GM18507 (cell line): ENCODE data around the gene HOXC10.
A peak's percentile ranks its signal among the peaks of the same experiment; 100 is the strongest.

ENCODE experiments used
- DNase-seq: peaks from one replicate; pipeline ENCODE4 v3.0.0; 2011; ENCODE audit warnings: low read depth; ENCODE audit not compliant: insufficient read length; ENCODE audit errors: extremely low spot score
- FAIRE-seq: peaks from 2 replicates; lab custom pipeline; 2011; peaks lifted over from hg19 to GRCh38; lab: Jason Lieb, UNC

The HOXC10 gene

DNA sequence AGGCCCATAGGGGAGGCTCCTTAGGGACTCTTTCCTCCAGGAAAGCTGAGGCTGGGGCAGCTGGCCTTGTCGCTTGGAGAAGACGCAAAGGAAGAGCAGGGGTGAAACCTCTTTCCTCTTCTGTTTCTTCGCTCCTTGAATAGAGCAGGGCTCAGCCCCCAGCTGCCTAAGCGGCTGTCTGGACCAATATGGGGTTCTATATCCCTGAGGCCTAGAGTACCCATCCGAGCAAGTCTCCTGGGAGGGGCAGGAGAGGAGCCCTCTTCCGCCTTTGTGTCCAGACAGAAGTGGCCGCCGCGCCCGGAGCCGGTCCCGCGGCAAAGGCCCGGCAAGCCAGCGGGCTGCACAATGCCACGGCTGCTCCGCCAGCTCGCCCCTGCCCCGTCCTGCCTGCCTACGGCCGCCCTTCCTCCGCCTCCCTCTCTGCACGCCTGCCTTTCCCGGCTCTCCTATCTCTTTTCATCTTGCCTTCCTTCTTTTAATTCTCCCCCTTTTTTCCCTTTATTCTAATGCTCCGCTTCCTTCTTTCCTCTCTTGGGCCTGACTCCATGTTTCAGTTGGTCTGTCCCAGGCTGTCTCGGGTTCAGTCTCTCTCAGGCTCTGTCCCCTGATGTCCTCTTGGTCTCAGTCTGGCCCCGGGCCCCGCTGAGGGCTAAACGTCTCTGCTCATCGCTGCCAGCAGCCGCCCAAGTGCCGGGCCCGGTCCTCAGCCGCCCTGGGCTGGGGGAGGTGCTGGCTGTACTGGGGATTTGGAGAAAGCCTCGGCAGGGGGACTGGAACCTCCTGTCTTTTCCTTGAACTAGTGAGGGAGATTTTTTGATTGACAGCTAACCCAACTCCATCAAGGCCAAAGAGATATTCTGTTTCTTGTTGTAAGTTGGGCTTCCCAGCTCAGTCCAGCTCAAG is 12.5 kb downstream of the HOXC10 start:
- DNase-seq (no peak), FAIRE-seq (no peak)

GRCh38 chr12:53998110-53998899 is 13.4 kb downstream of the HOXC10 start:
- DNase-seq (no peak), FAIRE-seq (no peak)

GRCh38 chr12:53998900-53999236 is 13.9 kb downstream of the HOXC10 start:
- DNase-seq (no peak), FAIRE-seq (no peak)

DNA sequence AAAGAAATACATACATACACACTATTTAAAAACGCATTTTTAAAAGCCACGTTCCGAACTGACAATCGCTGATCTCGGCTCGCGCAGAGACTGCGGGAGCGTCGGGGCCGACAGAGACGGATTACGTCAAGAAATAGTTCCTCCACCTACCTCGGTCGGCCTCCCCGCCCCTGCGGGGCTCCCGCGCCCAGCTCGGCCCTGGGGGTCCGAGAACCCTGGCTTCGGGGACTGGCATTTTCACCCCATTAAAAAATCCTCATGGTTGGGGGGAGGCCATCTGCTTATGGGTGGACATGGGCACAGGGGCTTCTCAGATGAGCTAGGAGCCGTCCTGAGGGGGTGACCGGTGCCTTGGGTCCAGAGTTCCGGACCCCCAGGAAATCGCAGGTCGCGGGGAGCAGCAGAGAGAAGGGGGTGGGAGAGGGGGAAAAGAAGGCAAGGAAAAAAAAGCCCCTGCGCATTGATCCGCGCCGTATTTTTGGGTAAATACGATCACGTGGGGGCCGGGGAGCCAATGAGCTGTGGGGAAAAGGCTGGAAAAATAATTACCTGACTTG is 14.7 kb downstream of the HOXC10 start:
- no peak for DNase-seq
- FAIRE-seq: no peak

DNA sequence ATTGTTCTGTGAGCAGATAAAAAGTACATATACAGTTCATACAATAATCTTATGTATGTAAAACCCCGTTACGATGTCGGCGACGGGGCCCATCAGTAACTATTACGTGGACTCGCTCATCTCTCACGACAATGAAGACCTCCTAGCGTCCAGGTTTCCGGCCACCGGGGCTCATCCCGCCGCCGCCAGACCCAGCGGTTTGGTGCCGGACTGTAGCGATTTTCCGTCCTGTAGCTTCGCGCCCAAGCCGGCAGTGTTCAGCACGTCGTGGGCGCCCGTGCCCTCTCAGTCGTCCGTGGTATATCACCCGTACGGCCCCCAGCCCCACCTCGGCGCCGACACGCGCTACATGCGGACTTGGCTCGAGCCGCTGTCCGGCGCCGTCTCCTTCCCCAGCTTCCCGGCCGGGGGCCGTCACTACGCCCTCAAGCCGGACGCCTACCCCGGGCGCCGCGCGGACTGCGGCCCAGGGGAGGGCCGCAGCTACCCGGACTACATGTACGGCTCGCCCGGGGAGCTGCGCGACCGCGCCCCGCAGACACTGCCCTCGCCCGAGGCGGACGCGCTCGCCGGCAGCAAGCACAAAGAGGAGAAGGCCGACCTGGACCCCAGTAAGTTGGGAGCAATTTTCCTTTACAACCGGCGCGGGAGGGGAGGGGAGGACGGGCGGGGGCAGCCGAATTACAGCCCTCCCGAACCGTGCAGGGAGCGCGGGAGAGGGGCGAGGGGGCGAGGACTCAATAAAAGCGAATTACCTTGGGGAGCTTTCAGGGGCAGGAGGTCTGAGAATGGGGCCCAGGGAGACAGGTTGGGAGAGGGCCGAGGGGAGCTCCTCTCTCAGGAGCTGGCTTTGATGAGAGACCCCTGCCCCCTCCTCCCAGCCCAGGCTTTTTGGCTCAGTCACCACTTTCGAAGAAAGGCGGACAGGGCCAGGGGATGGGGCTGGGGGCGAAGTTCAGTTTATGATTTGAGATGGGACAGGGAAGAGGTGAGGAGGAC is 15.5 kb downstream of the HOXC10 start, which contains the start of gene HOXC9:
Gene HOXC9 (plus strand): TSS at position 46 of the 999 bp plus-strand sequence. CDS start 28 bp downstream, at position 74.
- FAIRE-seq (no peak), DNase-seq (no peak)

- no peak for DNase-seq
- no peak for FAIRE-seq
Observed at GRCh38 chr12:54001283-54002187, 16.6 kb downstream of the HOXC10 start.

DNA sequence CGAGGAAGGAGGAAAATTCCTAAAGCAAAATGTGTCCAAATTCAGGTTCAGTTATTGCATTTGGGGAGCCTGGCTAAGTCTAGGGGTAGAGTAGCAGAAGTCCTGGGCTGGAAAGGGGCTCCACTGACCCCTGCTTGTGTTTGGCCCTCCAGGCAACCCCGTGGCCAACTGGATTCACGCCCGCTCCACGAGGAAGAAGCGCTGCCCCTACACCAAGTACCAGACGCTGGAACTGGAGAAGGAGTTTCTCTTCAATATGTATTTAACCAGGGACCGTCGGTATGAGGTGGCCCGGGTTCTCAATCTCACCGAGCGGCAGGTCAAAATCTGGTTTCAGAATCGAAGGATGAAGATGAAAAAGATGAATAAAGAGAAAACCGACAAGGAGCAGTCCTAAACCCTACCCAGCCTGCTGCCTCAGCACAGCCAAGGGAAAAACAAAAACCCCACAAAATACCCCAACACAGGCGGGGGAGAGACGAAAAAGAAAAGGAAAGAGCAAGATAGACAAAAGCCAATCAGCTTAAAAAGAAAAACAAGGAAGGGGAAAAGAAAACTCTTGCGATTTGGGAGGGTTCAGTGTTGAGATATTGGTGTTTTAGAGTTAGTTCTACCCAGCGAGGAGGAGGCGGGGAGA is 17.4 kb downstream of the HOXC10 start:
- DNase-seq: no peak
- FAIRE-seq: no peak

GRCh38 chr12:54002915-54003389 is 18.0 kb downstream of the HOXC10 start:
- no peak for FAIRE-seq
- no peak for DNase-seq

GRCh38 chr12:54003625-54004024 is 18.7 kb downstream of the HOXC10 start:
- no peak for DNase-seq
- FAIRE-seq: no peak

- FAIRE-seq: no peak
- no peak for DNase-seq
Observed at GRCh38 chr12:54004063-54004840, 19.3 kb downstream of the HOXC10 start.

- no peak for FAIRE-seq
- no peak for DNase-seq
Observed at GRCh38 chr12:54004841-54005530, 20.0 kb downstream of the HOXC10 start.

DNA sequence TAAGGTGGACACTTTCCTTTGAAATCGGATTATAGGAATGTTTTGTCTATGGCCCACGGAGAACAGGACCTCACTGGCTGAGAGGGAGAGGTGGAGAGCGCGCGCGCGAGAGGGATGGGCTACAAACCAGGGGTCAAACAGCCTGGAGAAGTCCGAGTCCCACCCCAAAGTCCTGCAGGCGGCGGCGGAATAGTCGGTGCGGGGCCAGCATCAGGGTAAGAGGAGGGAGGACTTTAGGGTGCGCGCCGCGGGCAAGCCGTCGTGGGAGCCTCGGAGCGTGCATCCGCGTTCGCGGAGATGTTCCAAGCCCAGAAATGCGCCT is 20.5 kb downstream of the HOXC10 start:
- DNase-seq (no peak), FAIRE-seq (no peak)

DNA sequence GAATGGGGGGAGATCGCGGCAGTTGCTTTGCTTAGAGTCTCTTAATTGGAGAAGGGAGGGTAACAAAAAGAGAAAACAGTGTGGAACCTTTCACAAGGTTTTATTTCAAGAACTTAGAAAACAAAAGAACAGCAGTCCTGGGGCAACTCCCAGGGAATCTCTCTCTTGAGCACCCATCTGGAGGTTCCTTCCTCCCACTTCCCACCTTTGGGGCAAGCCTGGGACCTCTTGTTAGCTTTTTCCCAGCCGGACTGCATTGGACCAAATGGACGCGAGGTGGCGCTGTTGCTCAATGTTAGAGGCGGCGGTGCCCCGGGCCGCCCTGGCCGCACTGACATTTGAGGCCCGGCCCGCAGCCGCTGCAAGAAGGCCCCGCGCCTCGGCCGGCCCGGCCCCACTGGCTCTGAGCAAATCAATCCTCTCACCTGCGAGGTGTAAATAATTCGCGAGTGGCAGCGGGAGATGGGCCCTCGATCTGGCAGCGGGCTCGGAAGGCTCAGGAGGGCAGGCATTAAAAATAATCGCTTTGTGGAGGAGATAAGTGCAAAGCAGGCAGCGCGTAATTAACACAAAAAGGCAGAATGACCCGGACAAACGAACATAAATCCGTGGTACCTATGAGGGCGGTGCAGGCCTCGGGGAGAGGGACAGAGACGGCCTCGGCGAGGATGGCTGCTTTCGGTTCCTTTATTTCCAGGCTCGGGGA is 21.1 kb downstream of the HOXC10 start:
- DNase-seq: peak; percentile 67
- FAIRE-seq: peak; percentile 86

DNA sequence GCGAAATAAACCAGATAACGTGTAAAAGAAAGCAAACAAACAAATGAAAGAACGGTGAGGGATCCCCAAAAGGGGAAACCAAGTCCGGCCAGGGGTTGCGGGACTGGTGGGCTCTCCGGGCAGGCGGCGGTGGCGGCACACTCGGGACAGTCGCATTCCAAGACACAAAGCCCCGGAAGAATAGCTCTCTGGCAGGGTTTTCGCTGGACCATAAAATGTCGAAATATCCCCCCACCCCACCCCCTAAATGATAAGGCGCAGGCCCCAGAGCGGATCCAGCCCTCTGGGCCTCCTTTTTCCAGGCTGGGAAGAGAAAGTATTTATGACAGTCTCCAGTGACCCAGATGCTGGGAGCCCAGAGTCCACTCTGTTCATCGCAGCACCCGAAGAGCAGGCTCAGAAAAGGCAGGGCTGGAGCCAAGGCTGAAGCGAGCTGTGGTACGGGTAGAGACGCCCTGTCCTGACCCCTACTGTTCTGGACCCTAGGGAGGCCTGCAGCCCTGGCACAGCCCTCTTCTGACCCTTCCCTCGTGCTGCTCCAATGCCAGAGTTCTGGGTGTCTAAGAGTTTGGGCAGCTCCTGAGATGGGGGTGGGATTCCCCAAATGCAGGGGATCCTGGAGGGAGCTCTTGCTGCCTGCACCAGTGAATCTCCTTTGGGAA is 21.7 kb downstream of the HOXC10 start:
- no peak for FAIRE-seq
- DNase-seq: no peak

DNA sequence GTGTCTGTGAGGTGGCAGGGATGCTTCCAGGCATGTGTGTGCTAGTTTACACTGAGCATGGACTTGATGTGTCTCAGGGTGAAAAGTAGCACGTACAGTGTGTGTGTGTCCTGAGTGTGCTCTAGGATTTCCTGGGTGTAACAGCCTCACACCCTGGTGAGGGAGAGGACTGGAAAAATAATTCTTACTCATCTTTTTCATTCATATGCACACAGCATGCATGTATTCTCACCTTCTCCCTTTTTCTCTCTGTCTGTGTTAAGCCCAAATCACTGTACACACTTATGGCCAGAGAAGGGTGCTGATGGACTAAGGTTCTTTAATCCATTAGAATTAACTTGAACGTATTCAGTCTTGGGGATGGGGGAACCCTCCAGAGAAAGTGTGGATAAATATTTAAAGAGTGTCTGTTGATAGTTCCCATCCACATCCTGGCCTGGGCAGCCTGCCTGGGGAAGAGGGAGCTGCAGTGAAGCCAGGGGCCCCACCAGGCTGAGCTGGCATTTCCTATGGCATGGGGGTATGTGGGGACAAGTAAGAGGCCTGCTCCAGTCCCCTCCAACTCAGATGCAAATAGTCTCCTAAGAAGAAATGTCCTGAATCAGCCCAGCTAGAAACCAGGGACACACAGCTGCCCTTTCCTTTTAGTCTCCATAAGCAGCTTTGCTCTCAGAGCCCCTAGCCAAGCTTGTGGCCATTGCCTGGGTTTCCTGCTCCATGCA is 22.8 kb downstream of the HOXC10 start:
- FAIRE-seq (no peak), DNase-seq (no peak)
